ENCODE data around the gene GAS1. TPM values are rescaled to one million over a fixed set of nuclear protein-coding genes. Genes with fewer than 3 reads are reported as not detected.

The GAS1 gene
- total and polyA plus RNA-seq, 12 donors = 4.4 to 49.0 (median 10.6) TPM

GRCh38 chr9:86983620-86984259, 36.4 kb upstream of the GAS1 start:
- Histone ChIP-seq H3K27me3 (no peaks in the 10 kb centered on the region), H3K36me3 (replicated peaks in 1 of 2) (no peaks in the 10 kb centered on the region), H3K27ac (peak overlapping the region in 2 of 5 donors; percentile 43 to 82), H3K4me3 (no peak overlapping the region), H3K9me3 (replicated peaks in 1 of 3) (no peaks in the 10 kb centered on the region), H3K4me1 (replicated peaks in 1 of 2) (no peaks in the 10 kb centered on the region)
- TF ChIP-seq POLR2A (IDR thresholded peaks at IDR 0.05) = no peak
- intact Hi-C loops (cut with DNase I) = no loop called here
- peak in 2 of 7 donors; percentile 8 to 14 for DNase-seq
- WGBS, 4 donors = 52 to 66% (median 63%) methylated on average over 11 of the region's 11 CpGs

GRCh38 chr9:86983249-86983619, 35.9 kb upstream of the GAS1 start:
- Histone ChIP-seq H3K27me3 (no peaks in the 10 kb centered on the region), H3K27ac (peak overlapping the region in 2 of 5 donors; percentile 45 to 78), H3K4me3 (no peak overlapping the region), H3K9me3 (replicated peaks in 1 of 3) (no peaks in the 10 kb centered on the region), H3K4me1 (replicated peaks in 1 of 2) (no peaks in the 10 kb centered on the region), H3K36me3 (replicated peaks in 1 of 2) (no peaks in the 10 kb centered on the region)
- TF ChIP-seq POLR2A (IDR thresholded peaks at IDR 0.05) (no peak), CTCF (IDR thresholded peaks at IDR 0.05) (no peak)
- peak in 4 of 7 donors; percentile 20 to 65 (median 30) for DNase-seq
- WGBS, 4 donors = 68 to 75% (median 70%) methylated on average over 4 of the region's 4 CpGs
- intact Hi-C loops (cut with DNase I) = no loop called here

GRCh38 chr9:86980802-86981201, 33.5 kb upstream of the GAS1 start:
- no peak for DNase-seq
- Histone ChIP-seq H3K4me3 (no peak overlapping the region), H3K36me3 (replicated peaks in 1 of 2) (no peaks in the 10 kb centered on the region), H3K27ac (no peak overlapping the region), H3K27me3 (no peaks in the 10 kb centered on the region), H3K4me1 (replicated peaks in 1 of 2) (no peaks in the 10 kb centered on the region), H3K9me3 (replicated peaks in 1 of 3) (no peaks in the 10 kb centered on the region)
- TF ChIP-seq CTCF (IDR thresholded peaks at IDR 0.05) = no peak
- TF ChIP-seq POLR2A (IDR thresholded peaks at IDR 0.05) = no peak
- 72 to 91% (median 84%) methylated on average over 3 of the region's 3 CpGs for WGBS, 4 donors
- intact Hi-C loops (cut with DNase I) = no loop called here

GRCh38 chr9:86979657-86980056, 32.4 kb upstream of the GAS1 start:
- Histone ChIP-seq H3K4me3 (no peak overlapping the region), H3K27me3 (no peaks in the 10 kb centered on the region), H3K9me3 (replicated peaks in 1 of 3) (no peaks in the 10 kb centered on the region), H3K27ac (peak overlapping the region in 1 of 5 donors; percentile 7), H3K36me3 (replicated peaks in 1 of 2) (no peaks in the 10 kb centered on the region), H3K4me1 (replicated peaks in 1 of 2) (no peaks in the 10 kb centered on the region)
- no peak for DNase-seq
- 73 to 92% (median 86%) methylated on average over 1 of the region's 1 CpG for WGBS, 4 donors
- intact Hi-C loops (cut with DNase I) = no loop called here
- TF ChIP-seq POLR2A (IDR thresholded peaks at IDR 0.05) (no peak), CTCF (IDR thresholded peaks at IDR 0.05) (no peak)

- Histone ChIP-seq H3K27ac (peak overlapping the region in 2 of 5 donors; percentile 0 to 7), H3K36me3 (replicated peaks in 1 of 2) (no peaks in the 10 kb centered on the region), H3K4me3 (no peak overlapping the region), H3K27me3 (no peaks in the 10 kb centered on the region), H3K9me3 (replicated peaks in 1 of 3) (no peaks in the 10 kb centered on the region), H3K4me1 (replicated peaks in 1 of 2) (no peaks in the 10 kb centered on the region)
- WGBS, 4 donors = 71 to 82% (median 75%) methylated on average over 6 of the region's 6 CpGs
- TF ChIP-seq CTCF (IDR thresholded peaks at IDR 0.05) (no peak), POLR2A (IDR thresholded peaks at IDR 0.05) (no peak)
- intact Hi-C loops (cut with DNase I) = no loop called here
- peak in 1 of 7 donors; percentile 3 for DNase-seq
These were observed 31.7 kb upstream of the GAS1 start for GRCh38 chr9:86978922-86979474.
